ENCODE results near the gene RCC1. TPM values are rescaled to one million over a fixed set of nuclear protein-coding genes. Genes with fewer than 3 reads are reported as not detected.
"Not testable (repeated sequence)": the region's sequence is repeated elsewhere in the genome, so short reads cannot be mapped to it uniquely, and the experiment has no call there.

Gene RCC1
- total and polyA plus RNA-seq, 5 donors from 2014 or later: 8.2 to 16.4 (median 10.8) TPM

DNA sequence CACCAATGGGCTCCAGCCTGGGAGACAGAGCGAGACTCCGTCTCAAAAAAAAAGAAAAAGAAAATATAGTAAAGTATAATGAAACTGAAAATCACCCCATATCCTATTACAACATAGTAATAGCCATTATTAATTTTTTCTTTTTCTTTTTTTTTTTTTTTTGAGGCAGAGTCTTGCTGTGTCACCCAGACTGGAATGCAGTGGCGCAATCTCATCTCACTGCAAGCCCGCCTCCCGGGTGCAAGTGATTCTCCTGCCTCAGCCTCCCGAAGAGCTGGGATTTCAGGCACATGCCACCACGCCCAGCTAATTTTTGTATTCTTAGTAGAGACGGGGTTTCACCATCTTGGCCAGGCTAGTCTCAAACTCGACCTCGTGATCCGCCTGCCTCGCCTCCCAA lies 67.0 kb downstream of the RCC1 start:
- not testable (repeated sequence) for H3K27ac Mint-ChIP-seq; H3K27me3 ChIP-seq (ENCODE audit: control insufficient read depth, insufficient read depth, low read length); H3K27me3 Mint-ChIP-seq; H3K9me3 ChIP-seq (ENCODE audit: control insufficient read depth in 2 of 2, low read length in 2 of 2); H3K4me1 ChIP-seq (ENCODE audit: control insufficient read depth, insufficient read depth, low read length, poor library complexity, severe bottlenecking); H3K27ac ChIP-seq (ENCODE audit: insufficient read depth, low read length, poor library complexity, severe bottlenecking); H3K4me3 Mint-ChIP-seq; H3K9me3 Mint-ChIP-seq; H3K4me1 Mint-ChIP-seq; DNase-seq; H3K4me3 ChIP-seq (ENCODE audit: low read depth, low read length); ATAC-seq (ENCODE audit: low read depth in 2 of 2)
- peaks cover 18% of the 10 kb centered on the region for H3K36me3 Mint-ChIP-seq
- H3K36me3 ChIP-seq (ENCODE audit: control insufficient read depth, insufficient read depth, low read length): peaks cover 57% of the 10 kb centered on the region

DNA sequence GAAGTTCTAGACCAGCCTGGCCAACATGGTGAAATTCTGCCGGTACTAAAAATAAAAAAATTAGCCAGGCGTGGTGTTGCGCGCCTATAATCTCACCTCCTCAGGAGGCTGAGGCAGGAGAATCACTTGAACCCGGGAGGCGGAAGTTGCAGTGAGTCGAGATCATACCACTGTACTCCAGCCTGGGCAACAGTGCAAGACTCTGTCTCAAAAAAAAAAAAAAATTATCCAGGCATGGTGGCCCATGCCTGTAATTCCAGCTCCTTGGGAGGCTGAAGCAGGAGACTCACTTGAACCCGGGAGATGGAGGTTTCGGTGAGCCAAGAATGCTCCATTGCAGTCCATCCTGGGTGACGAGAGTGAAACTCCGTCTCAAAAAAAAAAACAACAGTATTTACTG lies 67.7 kb downstream of the RCC1 start:
- no peak overlapping the region for H3K27ac ChIP-seq (ENCODE audit: insufficient read depth, low read length, poor library complexity, severe bottlenecking)
- H3K9me3 ChIP-seq (ENCODE audit: control insufficient read depth in 2 of 2, low read length in 2 of 2): no peaks in the 10 kb centered on the region
- DNase-seq (no peak), ATAC-seq (ENCODE audit: low read depth in 2 of 2) (no peak)
- H3K4me3 ChIP-seq (ENCODE audit: low read depth, low read length): no peak overlapping the region
- peaks cover 57% of the 10 kb centered on the region for H3K36me3 ChIP-seq (ENCODE audit: control insufficient read depth, insufficient read depth, low read length)
- Mint-ChIP-seq H3K4me1 (peaks cover 0 to 12% (median 10%) of the 10 kb centered on the region in 4 donors), H3K27me3 (no peaks in the 10 kb centered on the region), H3K27ac (no peak overlapping the region), H3K9me3 (no peaks in the 10 kb centered on the region), H3K4me3 (no peak overlapping the region), H3K36me3 (peaks cover 18% of the 10 kb centered on the region)
- H3K4me1 ChIP-seq (ENCODE audit: control insufficient read depth, insufficient read depth, low read length, poor library complexity, severe bottlenecking): no peaks in the 10 kb centered on the region
- H3K27me3 ChIP-seq (ENCODE audit: control insufficient read depth, insufficient read depth, low read length): no peaks in the 10 kb centered on the region

DNA sequence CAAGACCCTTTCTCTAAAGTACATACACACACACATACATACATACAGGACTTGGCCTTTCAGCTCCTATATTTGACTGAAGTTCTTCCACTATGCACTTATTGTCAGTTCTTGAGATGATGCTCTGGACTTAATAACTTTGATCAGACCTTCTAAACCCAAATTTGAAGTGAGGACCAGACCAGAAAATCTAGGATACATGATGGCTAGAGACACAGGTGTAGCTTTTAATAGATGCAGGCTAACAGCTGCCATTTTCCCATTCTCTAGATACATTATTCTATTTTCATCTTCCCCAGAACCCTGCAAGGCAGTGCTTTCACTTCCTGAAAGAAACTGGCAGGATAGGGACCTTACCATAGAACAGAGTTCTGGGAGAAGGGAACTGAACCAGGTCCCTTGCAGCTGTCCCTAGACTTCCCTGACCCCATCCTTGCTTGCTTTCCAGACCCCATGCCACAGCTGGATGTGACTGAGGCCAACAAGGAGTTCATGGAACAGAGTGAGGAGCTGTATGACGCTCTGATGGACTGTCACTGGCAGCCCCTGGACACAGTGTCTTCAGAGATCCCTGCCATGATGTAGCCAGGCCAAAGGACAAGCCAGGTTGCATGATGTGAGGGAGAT lies 71.3 kb downstream of the RCC1 start:
- Histone ChIP-seq H3K36me3 (ENCODE audit: control insufficient read depth, insufficient read depth, low read length) (peaks cover 48% of the 10 kb centered on the region), H3K4me3 (ENCODE audit: low read depth, low read length) (no peak overlapping the region), H3K9me3 (ENCODE audit: control insufficient read depth in 2 of 2, low read length in 2 of 2) (no peaks in the 10 kb centered on the region), H3K4me1 (ENCODE audit: control insufficient read depth, insufficient read depth, low read length, poor library complexity, severe bottlenecking) (peaks cover 22% of the 10 kb centered on the region), H3K27me3 (ENCODE audit: control insufficient read depth, insufficient read depth, low read length) (no peaks in the 10 kb centered on the region), H3K27ac (ENCODE audit: insufficient read depth, low read length, poor library complexity, severe bottlenecking) (no peak overlapping the region)
- Mint-ChIP-seq H3K36me3 (peaks cover 27% of the 10 kb centered on the region), H3K9me3 (no peaks in the 10 kb centered on the region), H3K27me3 (no peaks in the 10 kb centered on the region), H3K4me3 (peak overlapping the region in 1 of 4 donors; percentile 73), H3K4me1 (peaks cover 6 to 36% (median 32%) of the 10 kb centered on the region in 4 donors), H3K27ac (peak overlapping the region in 2 of 3 donors; percentile 11 to 20)
- ATAC-seq (ENCODE audit: low read depth in 2 of 2) (no peak), DNase-seq (no peak)

DNA sequence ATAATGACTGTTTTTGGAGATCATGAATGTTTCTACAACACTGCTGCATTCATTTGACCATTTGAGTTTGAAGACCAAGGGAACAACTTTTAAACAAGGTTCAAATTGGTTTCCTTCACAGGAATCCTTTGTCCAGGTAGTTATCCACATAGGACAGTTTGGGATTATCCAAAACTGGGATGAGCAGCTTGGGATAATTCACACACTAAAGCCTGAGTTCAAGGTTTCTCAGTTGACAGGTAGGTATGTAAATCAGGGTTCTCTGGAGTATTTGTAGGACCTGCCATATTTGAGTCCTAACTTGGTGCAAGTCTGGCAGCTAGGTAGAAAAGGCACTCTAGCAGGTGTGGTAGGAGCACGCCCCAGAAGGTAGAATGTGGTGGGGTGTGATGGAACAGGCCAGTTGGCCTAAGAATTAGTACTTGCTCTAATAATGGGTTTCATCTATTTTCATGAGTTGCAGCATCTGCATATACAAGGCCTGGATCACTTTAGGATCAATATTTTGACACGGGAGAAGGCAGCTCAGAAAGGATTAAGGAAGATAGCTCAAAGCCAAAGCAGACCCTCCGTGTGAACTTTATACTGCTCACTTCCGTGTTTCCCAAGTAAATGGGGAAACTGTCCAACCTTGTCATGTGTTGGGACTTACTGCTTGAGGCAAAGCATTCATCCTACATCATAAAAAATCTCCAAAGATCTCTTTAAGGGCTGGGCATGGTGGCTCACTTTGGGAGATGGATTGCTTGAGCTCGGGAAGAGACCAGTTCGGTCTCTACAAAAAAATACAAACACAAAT lies 72.1 kb downstream of the RCC1 start:
- ATAC-seq (ENCODE audit: low read depth in 2 of 2) (no peak), DNase-seq (no peak)
- Mint-ChIP-seq H3K36me3 (peaks cover 27% of the 10 kb centered on the region), H3K9me3 (no peaks in the 10 kb centered on the region), H3K4me1 (peaks cover 9 to 42% (median 34%) of the 10 kb centered on the region in 4 donors), H3K27ac (peak overlapping the region; percentile 11 to 53 (median 20)), H3K4me3 (peak overlapping the region in 2 of 4 donors; percentile 43 to 73), H3K27me3 (no peaks in the 10 kb centered on the region)
- Histone ChIP-seq H3K27ac (ENCODE audit: insufficient read depth, low read length, poor library complexity, severe bottlenecking) (no peak overlapping the region), H3K9me3 (ENCODE audit: control insufficient read depth in 2 of 2, low read length in 2 of 2) (no peaks in the 10 kb centered on the region), H3K4me3 (ENCODE audit: low read depth, low read length) (no peak overlapping the region), H3K36me3 (ENCODE audit: control insufficient read depth, insufficient read depth, low read length) (peaks cover 46% of the 10 kb centered on the region), H3K27me3 (ENCODE audit: control insufficient read depth, insufficient read depth, low read length) (no peaks in the 10 kb centered on the region), H3K4me1 (ENCODE audit: control insufficient read depth, insufficient read depth, low read length, poor library complexity, severe bottlenecking) (peaks cover 30% of the 10 kb centered on the region)

DNA sequence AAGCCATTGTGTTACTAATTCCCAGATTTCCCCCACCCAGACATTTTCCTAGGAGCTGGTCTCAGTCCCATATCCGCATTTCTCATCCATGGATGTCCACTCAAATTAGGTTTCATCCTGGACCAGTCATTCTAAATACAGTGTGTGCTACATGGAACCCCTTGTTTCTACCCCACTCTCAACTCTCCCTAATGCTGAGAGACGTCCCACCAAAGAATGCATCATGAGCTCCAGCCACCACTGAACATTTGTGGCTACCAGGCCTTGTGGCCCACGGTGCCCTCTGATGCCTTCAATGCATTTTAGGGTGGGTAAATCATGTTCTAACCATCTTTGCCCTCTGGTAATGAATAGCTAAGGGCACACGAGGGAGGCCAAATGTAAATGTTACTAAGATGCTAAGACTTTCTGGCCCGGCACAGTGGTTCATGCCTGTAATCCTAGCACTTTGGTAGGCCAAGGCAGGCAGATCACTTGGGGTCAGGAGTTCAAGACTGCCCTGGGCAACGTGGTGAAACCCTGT lies 72.9 kb downstream of the RCC1 start:
- no peak for DNase-seq
- Histone ChIP-seq H3K27ac (ENCODE audit: insufficient read depth, low read length, poor library complexity, severe bottlenecking) (peak overlapping the region; percentile 80), H3K4me1 (ENCODE audit: control insufficient read depth, insufficient read depth, low read length, poor library complexity, severe bottlenecking) (peaks cover 31% of the 10 kb centered on the region), H3K27me3 (ENCODE audit: control insufficient read depth, insufficient read depth, low read length) (no peaks in the 10 kb centered on the region), H3K9me3 (ENCODE audit: control insufficient read depth in 2 of 2, low read length in 2 of 2) (no peaks in the 10 kb centered on the region), H3K36me3 (ENCODE audit: control insufficient read depth, insufficient read depth, low read length) (peaks cover 42% of the 10 kb centered on the region), H3K4me3 (ENCODE audit: low read depth, low read length) (no peak overlapping the region)
- Mint-ChIP-seq H3K36me3 (peaks cover 27% of the 10 kb centered on the region), H3K27ac (peak overlapping the region in 1 of 3 donors; percentile 15), H3K27me3 (no peaks in the 10 kb centered on the region), H3K9me3 (no peaks in the 10 kb centered on the region), H3K4me3 (peak overlapping the region in 3 of 4 donors; percentile 24 to 73 (median 50)), H3K4me1 (peaks cover 9 to 44% (median 35%) of the 10 kb centered on the region in 4 donors)
- ATAC-seq (ENCODE audit: low read depth in 2 of 2): no peak

DNA sequence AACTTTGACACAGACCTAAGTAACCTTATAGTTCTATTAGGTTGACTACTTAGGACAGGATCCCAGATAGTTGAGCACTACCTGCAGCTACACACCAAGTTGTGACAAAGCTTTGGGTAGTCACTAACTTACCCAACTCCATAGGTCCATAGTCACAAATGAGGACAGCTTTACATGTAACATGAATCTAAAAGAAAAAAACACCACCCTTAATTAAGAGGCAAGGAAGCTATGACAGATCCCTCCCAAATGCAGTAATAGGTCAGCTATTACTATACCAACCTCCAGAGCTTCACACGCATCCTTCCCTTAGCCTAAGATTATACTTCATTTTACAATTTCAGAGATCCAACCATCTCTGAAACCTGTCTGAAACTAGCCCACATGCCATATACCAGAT lies 73.6 kb downstream of the RCC1 start:
- Histone ChIP-seq H3K4me1 (ENCODE audit: control insufficient read depth, insufficient read depth, low read length, poor library complexity, severe bottlenecking) (peaks cover 31% of the 10 kb centered on the region), H3K4me3 (ENCODE audit: low read depth, low read length) (peak overlapping the region; percentile 97), H3K9me3 (ENCODE audit: control insufficient read depth in 2 of 2, low read length in 2 of 2) (no peaks in the 10 kb centered on the region), H3K36me3 (ENCODE audit: control insufficient read depth, insufficient read depth, low read length) (peaks cover 41% of the 10 kb centered on the region), H3K27me3 (ENCODE audit: control insufficient read depth, insufficient read depth, low read length) (no peaks in the 10 kb centered on the region), H3K27ac (ENCODE audit: insufficient read depth, low read length, poor library complexity, severe bottlenecking) (peak overlapping the region; percentile 80)
- peaks cover 9 to 44% (median 35%) of the 10 kb centered on the region in 4 donors for H3K4me1 Mint-ChIP-seq
- H3K9me3 Mint-ChIP-seq: no peaks in the 10 kb centered on the region
- ATAC-seq (ENCODE audit: low read depth in 2 of 2): no peak
- no peak for DNase-seq
- H3K27ac Mint-ChIP-seq: peak overlapping the region; percentile 87 to 96 (median 94)
- no peaks in the 10 kb centered on the region for H3K27me3 Mint-ChIP-seq
- H3K4me3 Mint-ChIP-seq: peak overlapping the region; percentile 96 to 98 (median 97)
- H3K36me3 Mint-ChIP-seq: peaks cover 27% of the 10 kb centered on the region

DNA sequence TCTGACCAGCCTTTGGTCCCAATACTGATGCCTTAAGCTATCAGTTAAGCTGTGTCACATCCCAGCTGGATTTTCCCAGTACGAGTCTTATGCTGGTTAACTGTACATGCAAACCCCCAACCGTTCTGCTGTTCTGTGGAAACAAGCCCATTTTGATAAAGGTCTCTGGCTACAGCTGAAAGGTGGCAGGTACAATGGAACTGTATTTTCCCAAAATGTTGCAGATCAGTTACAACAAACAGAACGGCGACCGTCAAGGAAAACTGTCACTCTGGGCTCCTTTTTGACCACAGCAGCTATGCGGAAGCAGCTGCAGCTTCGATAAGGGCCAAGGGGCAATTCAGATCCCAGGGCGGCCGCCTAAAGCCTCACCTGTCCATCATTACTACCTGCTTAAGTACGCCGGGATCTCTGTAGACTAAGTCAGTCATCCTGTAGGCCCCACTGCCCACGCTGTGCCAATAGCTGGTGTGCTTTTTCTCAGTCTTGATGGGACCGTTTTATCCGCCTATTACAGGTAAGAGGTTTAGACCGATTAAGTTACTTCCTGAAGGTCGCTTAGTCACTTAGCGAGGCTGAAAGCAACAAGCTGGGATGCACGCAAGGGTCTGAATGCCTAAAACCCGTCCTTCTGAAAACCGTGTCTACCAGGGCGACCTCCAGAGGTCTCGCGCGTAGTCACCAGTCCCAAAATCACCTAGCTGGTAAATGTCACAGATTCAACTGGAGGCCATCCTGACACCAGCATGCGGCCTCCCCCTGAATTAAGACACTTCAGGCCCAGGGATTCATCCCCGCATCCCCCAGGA lies 75.1 kb downstream of the RCC1 start:
- Histone ChIP-seq H3K4me1 (ENCODE audit: control insufficient read depth, insufficient read depth, low read length, poor library complexity, severe bottlenecking) (peaks cover 31% of the 10 kb centered on the region), H3K27ac (ENCODE audit: insufficient read depth, low read length, poor library complexity, severe bottlenecking) (peak overlapping the region; percentile 80), H3K27me3 (ENCODE audit: control insufficient read depth, insufficient read depth, low read length) (no peaks in the 10 kb centered on the region), H3K36me3 (ENCODE audit: control insufficient read depth, insufficient read depth, low read length) (peaks cover 37% of the 10 kb centered on the region), H3K9me3 (ENCODE audit: control insufficient read depth in 2 of 2, low read length in 2 of 2) (no peaks in the 10 kb centered on the region), H3K4me3 (ENCODE audit: low read depth, low read length) (peak overlapping the region; percentile 97)
- H3K36me3 Mint-ChIP-seq: peaks cover 22% of the 10 kb centered on the region
- DNase-seq (peak; percentile 16 to 78 (median 71)), ATAC-seq (ENCODE audit: low read depth in 2 of 2) (peak; percentile 47 to 53)
- H3K27me3 Mint-ChIP-seq: no peaks in the 10 kb centered on the region
- H3K4me3 Mint-ChIP-seq: peak overlapping the region; percentile 96 to 98 (median 97)
- H3K9me3 Mint-ChIP-seq: no peaks in the 10 kb centered on the region
- H3K27ac Mint-ChIP-seq: peak overlapping the region; percentile 94 to 98 (median 96)
- peaks cover 9 to 44% (median 35%) of the 10 kb centered on the region in 4 donors for H3K4me1 Mint-ChIP-seq

Data from CD4-positive, CD25-positive, alpha-beta regulatory T cell (primary cell).